ENCODE results near the gene ETV5.

- TF ChIP-seq, protein P1, sequence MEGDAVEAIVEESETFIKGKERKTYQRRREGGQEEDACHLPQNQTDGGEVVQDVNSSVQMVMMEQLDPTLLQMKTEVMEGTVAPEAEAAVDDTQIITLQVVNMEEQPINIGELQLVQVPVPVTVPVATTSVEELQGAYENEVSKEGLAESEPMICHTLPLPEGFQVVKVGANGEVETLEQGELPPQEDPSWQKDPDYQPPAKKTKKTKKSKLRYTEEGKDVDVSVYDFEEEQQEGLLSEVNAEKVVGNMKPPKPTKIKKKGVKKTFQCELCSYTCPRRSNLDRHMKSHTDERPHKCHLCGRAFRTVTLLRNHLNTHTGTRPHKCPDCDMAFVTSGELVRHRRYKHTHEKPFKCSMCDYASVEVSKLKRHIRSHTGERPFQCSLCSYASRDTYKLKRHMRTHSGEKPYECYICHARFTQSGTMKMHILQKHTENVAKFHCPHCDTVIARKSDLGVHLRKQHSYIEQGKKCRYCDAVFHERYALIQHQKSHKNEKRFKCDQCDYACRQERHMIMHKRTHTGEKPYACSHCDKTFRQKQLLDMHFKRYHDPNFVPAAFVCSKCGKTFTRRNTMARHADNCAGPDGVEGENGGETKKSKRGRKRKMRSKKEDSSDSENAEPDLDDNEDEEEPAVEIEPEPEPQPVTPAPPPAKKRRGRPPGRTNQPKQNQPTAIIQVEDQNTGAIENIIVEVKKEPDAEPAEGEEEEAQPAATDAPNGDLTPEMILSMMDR (IDR thresholded peaks at IDR 0.05), result no peak
- TF ChIP-seq POLR2A (IDR thresholded peaks at IDR 0.05), result no peak
These were observed 51.3 kb downstream of the ETV5 start for GRCh38 chr3:186057594-186057993.

Data from esophagus squamous epithelium (tissue), 4 donors.